Left ventricle myocardium inferior (tissue), 1 donor: ENCODE measurements around the gene DHODH. TPM values are rescaled to one million over a fixed set of nuclear protein-coding genes. Genes with fewer than 3 reads are reported as not detected.
A peak's percentile ranks its signal among the peaks of the same experiment; 100 is the strongest.
"Not testable (repeated sequence)": the region's sequence is repeated elsewhere in the genome, so short reads cannot be mapped to it uniquely, and the experiment has no call there.

Experiments
- DNase-seq: peaks from one replicate; pipeline ENCODE4 v3.0.0-alpha.2; 2020
- H3K27ac ChIP-seq: fragments of 200-600 bp; replicated peaks from 2 replicates; pipeline ENCODE4 v1.8.0; 2021
- H3K27me3 ChIP-seq: fragments of 200-600 bp; 2 replicates; pipeline ENCODE4 v1.8.0; 2021; ENCODE audit warnings: low read depth
- H3K36me3 ChIP-seq: fragments of 200-600 bp; 2 replicates; pipeline ENCODE4 v1.8.0; 2021
- H3K4me1 ChIP-seq: fragments of 200-600 bp; 2 replicates; pipeline ENCODE4 v1.8.0; 2021
- H3K4me3 ChIP-seq: fragments of 200-600 bp; 2 replicates; pipeline ENCODE4 v1.8.0; 2021; ENCODE audit warnings: mild to moderate bottlenecking, moderate library complexity
- H3K9me3 ChIP-seq: fragments of 200-600 bp; replicated peaks from 2 replicates; pipeline ENCODE4 v1.8.0; 2021
- CTCF ChIP-seq: fragments of 200-600 bp; IDR thresholded peaks from 2 replicates; pipeline ENCODE4 v1.8.0; 2021; ENCODE audit warnings: antibody characterized with exemption, mild to moderate bottlenecking, borderline replicate concordance
- intact Hi-C: fragments of 100-400 bp; cut with micrococcal nuclease; formaldehyde crosslinking; loops from one replicate; pipeline ENCODE4 v1.11.0; 2022
- total RNA-seq: library from RNA; stranded (reverse); fragmentation: NEBNext Ultra II Directional; extraction: Animal tissue kit (Norgen Biotek cat#: 25700); gene quantifications from one replicate; pipeline ENCODE4 v1.2.1, GENCODE V29; 2021
- donor health status: DM: no; HTN: yes; CAD: no; lungs with severe emphysema.

DHODH gene
- total RNA-seq, 1 donor from 2014 or later = 8.1 TPM

GRCh38 chr16:72068930-72069329, 60.4 kb downstream of the DHODH start:
- intact Hi-C loops = no loop called here
- TF ChIP-seq CTCF = no peak
- H3K9me3 ChIP-seq = no peaks in the 10 kb centered on the region
- peaks cover 28% of the 10 kb centered on the region for H3K4me1 ChIP-seq
- no peak overlapping the region for H3K4me3 ChIP-seq
- no peak overlapping the region for H3K27ac ChIP-seq
- H3K36me3 ChIP-seq = no peaks in the 10 kb centered on the region
- DNase-seq = no peak
- H3K27me3 ChIP-seq = no peaks in the 10 kb centered on the region

GRCh38 chr16:72072514-72073342, 64.2 kb downstream of the DHODH start:
- DNase-seq = no peak
- Histone ChIP-seq H3K27ac (peak overlapping the region; percentile 94), H3K4me1 (peaks cover 36% of the 10 kb centered on the region), H3K9me3 (no peaks in the 10 kb centered on the region), H3K27me3 (no peaks in the 10 kb centered on the region), H3K4me3 (peak overlapping the region; percentile 44), H3K36me3 (peaks cover under 1% of the 10 kb centered on the region)
- intact Hi-C loops = no loop called here
- no peak for TF ChIP-seq CTCF

- Histone ChIP-seq H3K4me1 (peaks cover 36% of the 10 kb centered on the region), H3K36me3 (peaks cover 6% of the 10 kb centered on the region), H3K27me3 (no peaks in the 10 kb centered on the region), H3K4me3 (peak overlapping the region; percentile 50), H3K9me3 (no peaks in the 10 kb centered on the region), H3K27ac (peak overlapping the region; percentile 94)
- TF ChIP-seq CTCF = no peak
- peak; percentile 53 for DNase-seq
- intact Hi-C loops = no loop called here
Observed at GRCh38 chr16:72073560-72074230, 65.2 kb downstream of the DHODH start.

GRCh38 chr16:72075067-72075466, 66.5 kb downstream of the DHODH start:
- Histone ChIP-seq H3K4me3 (peak overlapping the region; percentile 50), H3K4me1 (peaks cover 36% of the 10 kb centered on the region), H3K27ac (peak overlapping the region; percentile 94)
- H3K36me3 ChIP-seq, H3K27me3 ChIP-seq, H3K9me3 ChIP-seq, intact Hi-C loops, DNase-seq: not testable (repeated sequence)

Other genes with a start within 250 kb of the DHODH start
- 30.7 TPM for gene AP1G1, start 199.9 kb upstream of the DHODH start, total RNA-seq
- 14.0 TPM for gene ATXN1L, start 162.8 kb upstream of the DHODH start, total RNA-seq
- 3.0 TPM for gene ZNF821, start 124.6 kb upstream of the DHODH start, total RNA-seq
- 109 TPM for gene IST1, start 113.2 kb upstream of the DHODH start, total RNA-seq
- 0.08 TPM for gene PKD1L3, start 8.3 kb upstream of the DHODH start, total RNA-seq
- gene HP, start 45.8 kb downstream of the DHODH start, total RNA-seq = 1.6 TPM
- gene HPR, start 54.5 kb downstream of the DHODH start, total RNA-seq = 67.8 TPM
- 6.7 TPM for gene TXNL4B, start 84.9 kb downstream of the DHODH start, total RNA-seq
- 38.7 TPM for gene DHX38, start 85.1 kb downstream of the DHODH start, total RNA-seq
- gene PMFBP1, start 163.4 kb downstream of the DHODH start, total RNA-seq = 0.05 TPM